HepG2 (cell line): ENCODE measurements around the gene ACACB. TPM values are rescaled to one million over a fixed set of nuclear protein-coding genes. Genes with fewer than 3 reads are reported as not detected.

Source experiments
- ARID4A ChIP-seq: sonication (generic); formaldehyde crosslinking; IDR thresholded peaks from 2 replicates; pipeline ENCODE4 v1.5.0; 2020; ENCODE audit warnings: mild to moderate bottlenecking, missing genetic modification reagents, borderline replicate concordance
- HNRNPLL ChIP-seq: fragments of 200-400 bp; formaldehyde crosslinking; IDR thresholded peaks from 2 replicates; pipeline ENCODE4 v1.6.1; 2017; ENCODE audit warnings: mild to moderate bottlenecking, low read depth, low read length; ENCODE audit not compliant: poor library complexity, severe bottlenecking
- SYNCRIP ChIP-seq: fragments of 200-400 bp; formaldehyde crosslinking; IDR thresholded peaks from 2 replicates; pipeline ENCODE4 v1.6.1; 2018; ENCODE audit warnings: mild to moderate bottlenecking, low read depth, low read length; ENCODE audit not compliant: insufficient read depth
- ZNF205 ChIP-seq: IDR thresholded peaks from 2 replicates; pipeline ENCODE4 v1.6.1; 2018; ENCODE audit warnings: missing biosample characterization, missing genetic modification reagents
- polyA plus RNA-seq, 8 experiments: library from polyadenylated mRNA; depleted of rRNA in 3 of 8; stranded (reverse) in 7 of 8; unstranded in 1 of 8; fragments of >200 nt; fragmentation: Illumina TruSeq in 4 of 8; extraction: Trizol in 4 of 8; gene quantifications; 2 replicates each; pipeline versions ENCODE4 v1.2.1 to v1.2.3, GENCODE V29; 2011 to 2016; ENCODE audit warnings: low read depth in 4 of 8, missing spikeins in 1 of 8, mixed read lengths in 1 of 8; ENCODE audit not compliant: insufficient read depth in 1 of 8
- total RNA-seq, 5 experiments: library from RNA; depleted of rRNA; stranded (reverse); fragments of >200 nt; fragmentation: Illumina TruSeq; extraction: Trizol; gene quantifications; 2 replicates each; pipeline ENCODE4 v1.2.3, GENCODE V29; 2016; ENCODE audit warnings: low read depth in 1 of 5
- TF ChIP-seq, protein P1 (sequence below): sonication (generic); formaldehyde crosslinking; IDR thresholded peaks from 2 replicates; pipeline ENCODE4 v1.4.0; 2020; ENCODE audit warnings: missing genetic modification reagents

ACACB gene
- total and polyA plus RNA-seq, 2 of the 13 experiments (the other 11 are each of a cell fraction or from before 2014, with no cell fraction given) = 6.2 to 8.6 TPM

- TF ChIP-seq, protein P1, sequence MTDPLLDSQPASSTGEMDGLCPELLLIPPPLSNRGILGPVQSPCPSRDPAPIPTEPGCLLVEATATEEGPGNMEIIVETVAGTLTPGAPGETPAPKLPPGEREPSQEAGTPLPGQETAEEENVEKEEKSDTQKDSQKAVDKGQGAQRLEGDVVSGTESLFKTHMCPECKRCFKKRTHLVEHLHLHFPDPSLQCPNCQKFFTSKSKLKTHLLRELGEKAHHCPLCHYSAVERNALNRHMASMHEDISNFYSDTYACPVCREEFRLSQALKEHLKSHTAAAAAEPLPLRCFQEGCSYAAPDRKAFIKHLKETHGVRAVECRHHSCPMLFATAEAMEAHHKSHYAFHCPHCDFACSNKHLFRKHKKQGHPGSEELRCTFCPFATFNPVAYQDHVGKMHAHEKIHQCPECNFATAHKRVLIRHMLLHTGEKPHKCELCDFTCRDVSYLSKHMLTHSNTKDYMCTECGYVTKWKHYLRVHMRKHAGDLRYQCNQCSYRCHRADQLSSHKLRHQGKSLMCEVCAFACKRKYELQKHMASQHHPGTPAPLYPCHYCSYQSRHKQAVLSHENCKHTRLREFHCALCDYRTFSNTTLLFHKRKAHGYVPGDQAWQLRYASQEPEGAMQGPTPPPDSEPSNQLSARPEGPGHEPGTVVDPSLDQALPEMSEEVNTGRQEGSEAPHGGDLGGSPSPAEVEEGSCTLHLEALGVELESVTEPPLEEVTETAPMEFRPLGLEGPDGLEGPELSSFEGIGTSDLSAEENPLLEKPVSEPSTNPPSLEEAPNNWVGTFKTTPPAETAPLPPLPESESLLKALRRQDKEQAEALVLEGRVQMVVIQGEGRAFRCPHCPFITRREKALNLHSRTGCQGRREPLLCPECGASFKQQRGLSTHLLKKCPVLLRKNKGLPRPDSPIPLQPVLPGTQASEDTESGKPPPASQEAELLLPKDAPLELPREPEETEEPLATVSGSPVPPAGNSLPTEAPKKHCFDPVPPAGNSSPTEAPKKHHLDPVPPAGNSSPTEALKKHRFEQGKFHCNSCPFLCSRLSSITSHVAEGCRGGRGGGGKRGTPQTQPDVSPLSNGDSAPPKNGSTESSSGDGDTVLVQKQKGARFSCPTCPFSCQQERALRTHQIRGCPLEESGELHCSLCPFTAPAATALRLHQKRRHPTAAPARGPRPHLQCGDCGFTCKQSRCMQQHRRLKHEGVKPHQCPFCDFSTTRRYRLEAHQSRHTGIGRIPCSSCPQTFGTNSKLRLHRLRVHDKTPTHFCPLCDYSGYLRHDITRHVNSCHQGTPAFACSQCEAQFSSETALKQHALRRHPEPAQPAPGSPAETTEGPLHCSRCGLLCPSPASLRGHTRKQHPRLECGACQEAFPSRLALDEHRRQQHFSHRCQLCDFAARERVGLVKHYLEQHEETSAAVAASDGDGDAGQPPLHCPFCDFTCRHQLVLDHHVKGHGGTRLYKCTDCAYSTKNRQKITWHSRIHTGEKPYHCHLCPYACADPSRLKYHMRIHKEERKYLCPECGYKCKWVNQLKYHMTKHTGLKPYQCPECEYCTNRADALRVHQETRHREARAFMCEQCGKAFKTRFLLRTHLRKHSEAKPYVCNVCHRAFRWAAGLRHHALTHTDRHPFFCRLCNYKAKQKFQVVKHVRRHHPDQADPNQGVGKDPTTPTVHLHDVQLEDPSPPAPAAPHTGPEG (CRISPR knock-in tag) = no peak
- TF ChIP-seq SYNCRIP (no peak), ARID4A (CRISPR knock-in tag) (no peak), HNRNPLL (no peak), ZNF205 (CRISPR knock-in tag) (no peak)
Measured at GRCh38 chr12:109178532-109178931, 62.1 kb downstream of the ACACB start (continued).
